Stimulated activated CD8-positive, alpha-beta memory T cell treated with anti-CD3 and anti-CD28 coated beads, Interleukin-4, amount 100 ng/mL, for 4 hours (primary cell): Measurements from ENCODE around the gene SV2A.
"Not testable (repeated sequence)": the region's sequence is repeated elsewhere in the genome, so short reads cannot be mapped to it uniquely, and the experiment has no call there.

Source experiments
- DNase-seq, 2 donors: peaks; one replicate each; pipeline ENCODE4 v3.0.0-alpha.2; 2020; ENCODE audit warnings: low read depth in 2 of 2, low spot score in 1 of 2

The SV2A gene, protein sequence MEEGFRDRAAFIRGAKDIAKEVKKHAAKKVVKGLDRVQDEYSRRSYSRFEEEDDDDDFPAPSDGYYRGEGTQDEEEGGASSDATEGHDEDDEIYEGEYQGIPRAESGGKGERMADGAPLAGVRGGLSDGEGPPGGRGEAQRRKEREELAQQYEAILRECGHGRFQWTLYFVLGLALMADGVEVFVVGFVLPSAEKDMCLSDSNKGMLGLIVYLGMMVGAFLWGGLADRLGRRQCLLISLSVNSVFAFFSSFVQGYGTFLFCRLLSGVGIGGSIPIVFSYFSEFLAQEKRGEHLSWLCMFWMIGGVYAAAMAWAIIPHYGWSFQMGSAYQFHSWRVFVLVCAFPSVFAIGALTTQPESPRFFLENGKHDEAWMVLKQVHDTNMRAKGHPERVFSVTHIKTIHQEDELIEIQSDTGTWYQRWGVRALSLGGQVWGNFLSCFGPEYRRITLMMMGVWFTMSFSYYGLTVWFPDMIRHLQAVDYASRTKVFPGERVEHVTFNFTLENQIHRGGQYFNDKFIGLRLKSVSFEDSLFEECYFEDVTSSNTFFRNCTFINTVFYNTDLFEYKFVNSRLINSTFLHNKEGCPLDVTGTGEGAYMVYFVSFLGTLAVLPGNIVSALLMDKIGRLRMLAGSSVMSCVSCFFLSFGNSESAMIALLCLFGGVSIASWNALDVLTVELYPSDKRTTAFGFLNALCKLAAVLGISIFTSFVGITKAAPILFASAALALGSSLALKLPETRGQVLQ

DNA sequence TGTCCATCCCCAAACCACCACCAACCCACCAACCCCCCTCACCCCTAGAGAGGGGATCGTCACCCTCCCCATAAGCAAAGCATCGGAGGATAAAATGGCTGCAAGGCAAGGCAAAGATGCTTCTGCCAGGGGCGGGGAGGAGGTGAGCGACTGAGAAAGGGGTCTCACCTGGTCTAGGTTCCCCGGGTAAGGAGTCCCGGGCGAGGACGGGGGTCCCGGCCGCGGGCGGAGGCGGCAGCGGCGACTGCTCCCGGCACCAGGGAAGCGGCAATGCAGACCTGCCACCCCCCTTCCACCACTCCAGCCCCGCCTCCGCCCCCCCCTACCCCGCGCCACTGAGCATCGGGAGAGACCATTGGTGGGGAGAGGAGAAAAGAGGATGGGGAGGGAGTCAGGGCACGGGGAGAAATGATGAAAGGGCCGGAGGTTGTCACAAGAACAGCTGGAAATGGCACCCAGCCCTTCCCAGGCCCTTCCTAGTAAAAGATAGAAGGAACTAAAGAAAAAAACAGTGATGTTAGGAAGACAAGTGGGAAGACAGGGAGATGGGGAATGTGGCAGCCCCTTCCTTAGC, at the start of gene SV2A:
Gene SV2A (minus strand): TSS at position 274 of the 574 bp plus-strand sequence. CDS start 4,004 bp downstream, outside the sequence.
- peak in 1 of 2 donors; percentile 14 for DNase-seq

DNA sequence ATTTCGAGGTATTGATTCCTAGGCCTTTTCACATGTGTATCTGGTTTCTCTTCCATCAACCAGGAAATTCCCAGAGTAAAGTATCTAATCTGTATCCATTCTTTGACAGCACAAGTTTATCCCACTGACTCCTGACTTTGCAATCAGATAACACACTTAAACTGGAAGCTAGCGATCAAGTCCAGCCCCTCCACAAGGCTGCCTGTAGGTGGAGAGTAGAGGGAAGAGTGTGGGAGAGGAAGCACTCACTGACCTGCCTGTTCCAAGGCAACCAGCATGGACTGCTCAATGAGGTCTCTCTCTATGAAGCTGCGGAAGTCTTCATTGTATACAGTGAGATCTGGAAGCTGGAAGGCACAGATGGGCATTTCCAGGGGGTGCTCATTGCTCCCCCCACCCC, 49.4 kb upstream of the SV2A start:
- no peak for DNase-seq

- no peak for DNase-seq
Observed at GRCh38 chr1:149966405-149966804, 48.8 kb upstream of the SV2A start.

GRCh38 chr1:149965440-149965839, 47.8 kb upstream of the SV2A start:
- DNase-seq = no peak

- DNase-seq = no peak
Observed at GRCh38 chr1:149963358-149963757, 45.7 kb upstream of the SV2A start.

- no peak for DNase-seq
Observed at GRCh38 chr1:149962736-149963135, 45.1 kb upstream of the SV2A start.

- no peak for DNase-seq
Observed at GRCh38 chr1:149962039-149962647, 44.5 kb upstream of the SV2A start.

DNA sequence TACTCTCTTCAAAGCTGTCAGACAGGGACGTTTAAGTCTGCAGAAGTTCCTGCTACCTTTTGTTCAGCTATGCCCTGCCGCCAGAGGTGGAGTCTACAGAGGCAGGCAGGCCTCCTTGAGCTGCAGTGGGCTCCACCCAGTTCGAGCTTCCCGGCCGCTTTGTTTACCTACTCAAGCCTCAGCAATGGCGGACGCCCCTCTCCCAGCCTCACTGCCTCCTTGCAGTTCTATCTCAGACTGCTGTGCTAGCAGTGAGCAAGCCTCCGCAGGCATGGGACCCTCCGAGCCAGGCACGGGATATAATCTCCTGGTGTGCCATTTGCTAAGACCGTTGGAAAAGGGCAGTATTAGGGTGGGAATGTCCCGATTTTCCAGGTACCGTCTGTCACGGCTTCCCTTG, 39.9 kb upstream of the SV2A start:
- DNase-seq = not testable (repeated sequence)

DNA sequence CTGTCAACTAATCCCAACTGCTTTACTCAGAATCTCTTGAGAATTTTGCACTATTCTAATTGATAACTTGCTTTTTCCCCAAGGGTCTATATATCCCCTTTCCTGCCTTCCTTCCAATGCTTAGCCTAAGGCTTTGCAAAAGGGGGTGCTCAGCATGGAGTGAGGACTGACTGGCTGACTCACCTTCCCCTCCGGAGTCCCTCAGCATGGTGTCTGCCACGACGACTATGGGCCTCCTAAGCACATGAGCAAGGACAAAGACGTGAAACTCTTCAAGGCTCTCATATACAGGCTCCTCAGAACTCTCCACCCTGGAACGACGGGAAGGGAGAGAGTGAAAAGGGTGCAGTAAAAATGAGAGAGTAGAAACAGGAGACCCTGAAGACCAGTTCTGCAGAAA, 32.3 kb upstream of the SV2A start:
- no peak for DNase-seq

DNA sequence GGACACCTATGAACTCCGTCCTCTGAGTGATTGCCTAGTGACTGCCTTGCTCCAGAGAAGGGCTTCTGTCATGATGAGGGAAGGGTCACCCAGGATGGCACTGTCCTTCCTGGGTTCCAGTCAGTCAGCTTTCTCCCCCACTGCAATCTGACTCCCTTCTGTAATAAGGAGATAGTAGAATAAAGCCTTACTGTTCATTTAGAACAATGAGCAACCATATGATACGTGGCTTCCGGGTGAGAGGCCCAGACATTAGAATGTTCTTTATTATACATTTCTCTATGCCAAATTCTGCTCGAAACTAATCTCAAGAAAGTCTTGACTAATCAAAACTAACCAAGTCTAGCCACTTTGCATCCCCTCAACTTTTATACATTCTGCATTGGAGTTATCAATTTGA, 27.6 kb upstream of the SV2A start:
- DNase-seq = no peak

DNA sequence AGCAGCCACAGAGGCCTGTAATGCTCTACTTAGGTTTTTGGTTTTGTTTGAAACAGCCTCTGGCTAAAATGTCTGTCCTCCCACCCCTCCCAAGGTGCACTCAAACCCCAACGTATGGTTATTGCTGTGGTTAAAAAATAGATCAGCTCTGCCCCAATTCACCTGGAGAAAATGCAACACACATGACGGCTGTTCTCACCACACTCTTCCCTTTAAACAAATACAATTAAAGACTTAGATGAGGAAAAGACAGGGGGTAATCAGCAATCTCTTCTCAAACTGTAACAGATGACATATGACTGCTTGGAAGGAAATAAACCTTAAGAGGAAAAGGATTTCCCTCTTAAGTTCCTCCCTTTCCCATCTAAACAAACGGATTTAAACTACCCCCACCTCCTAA, 25.2 kb upstream of the SV2A start:
- no peak for DNase-seq

- DNase-seq = no peak
Observed at GRCh38 chr1:149942207-149942606, 24.6 kb upstream of the SV2A start.

DNA sequence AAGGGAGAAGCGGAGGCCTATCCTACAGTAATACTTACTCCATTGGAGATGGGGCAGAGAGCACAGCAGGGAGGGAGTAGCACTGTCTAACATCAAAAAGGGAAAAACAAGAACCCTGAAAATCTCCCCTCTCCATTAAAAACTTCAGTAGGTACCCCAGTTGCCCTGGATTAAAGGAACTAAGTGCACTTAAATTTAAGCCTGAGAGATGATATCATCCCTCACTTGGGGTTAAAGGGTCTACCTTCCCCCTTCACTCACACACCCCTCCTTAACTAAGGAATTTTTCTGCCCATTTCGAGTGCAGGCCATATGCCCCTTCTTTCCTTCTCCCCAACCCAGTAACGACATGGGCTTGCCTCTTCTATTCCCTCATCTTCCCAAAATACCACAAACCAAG, 22.8 kb upstream of the SV2A start:
- no peak for DNase-seq

GRCh38 chr1:149938668-149939003, 21.0 kb upstream of the SV2A start:
- DNase-seq = not testable (repeated sequence)

- DNase-seq = no peak
Observed at GRCh38 chr1:149937759-149938158, 20.1 kb upstream of the SV2A start.

DNA sequence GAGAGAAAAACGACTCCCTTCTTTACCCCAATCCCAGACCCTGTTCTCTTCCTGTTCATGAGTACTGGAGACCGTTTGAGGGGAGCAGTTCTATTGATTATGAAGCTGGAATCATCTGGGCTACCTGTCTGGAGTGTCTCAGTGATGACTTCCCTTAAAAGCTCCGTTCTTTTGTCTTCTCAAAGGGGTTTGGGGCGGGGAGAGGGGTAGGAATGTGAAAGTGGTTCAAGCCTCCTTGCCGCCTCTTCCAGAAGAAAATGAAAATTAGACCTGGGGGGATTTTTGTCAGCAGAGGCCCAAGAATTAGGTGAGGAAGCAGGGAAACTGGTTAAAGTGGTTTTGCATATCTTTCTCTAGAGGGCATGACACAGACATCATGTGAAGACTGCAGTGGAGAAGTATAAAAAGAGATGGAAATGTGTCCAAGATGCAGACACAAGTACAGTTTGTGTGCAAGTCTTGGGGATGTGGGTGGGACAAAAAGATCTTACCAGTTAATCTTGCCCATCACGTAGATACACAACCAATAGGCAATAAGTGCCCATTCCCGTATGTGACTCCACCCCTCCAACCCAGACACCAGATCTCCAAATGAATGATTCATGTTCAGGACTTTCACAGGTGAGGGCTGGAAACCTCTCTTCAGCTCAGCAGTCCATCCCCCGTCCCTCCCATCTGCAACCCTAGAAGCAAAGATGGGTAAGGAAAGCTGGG, 19.5 kb upstream of the SV2A start:
- DNase-seq = no peak

- no peak for DNase-seq
Observed at GRCh38 chr1:149936170-149936991, 18.7 kb upstream of the SV2A start, which contains the start of gene MTMR11. Gene MTMR11 (minus strand): TSS chr1:149936879. CDS start chr1:149936647, 232 bp downstream.

DNA sequence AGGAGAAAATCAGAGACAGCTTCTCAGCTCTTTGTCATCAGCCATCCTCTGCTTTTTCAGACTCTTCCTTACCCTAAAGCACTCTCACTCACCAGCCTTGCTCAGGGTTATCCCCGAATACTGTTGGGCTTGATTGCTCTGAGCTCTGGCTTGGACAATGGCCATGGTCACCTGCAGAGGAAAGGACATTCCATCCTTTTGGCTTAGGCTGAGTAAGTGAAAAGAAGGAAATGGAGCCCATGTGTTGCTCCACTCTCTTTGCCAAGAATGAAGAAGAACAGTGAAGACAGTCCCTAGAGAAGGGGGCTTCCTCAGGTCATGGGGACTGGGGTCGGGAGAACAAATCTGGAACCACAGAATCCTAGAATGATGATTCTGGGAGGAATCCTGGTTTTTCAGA, 16.7 kb upstream of the SV2A start:
- DNase-seq = no peak

GRCh38 chr1:149933208-149933607, 15.6 kb upstream of the SV2A start:
- no peak for DNase-seq

GRCh38 chr1:149932474-149932873, 14.8 kb upstream of the SV2A start:
- DNase-seq = no peak
